Left cardiac atrium (tissue), 4 donors: ENCODE results near the gene FOXJ3. TPM values are rescaled to one million over a fixed set of nuclear protein-coding genes. Genes with fewer than 3 reads are reported as not detected.

Experiments
- ATAC-seq, 2 donors: fragments of 200-7000 bp; cut with Tn5 transposase; one replicate each; pipeline ENCODE4 v1.9.1; 2020; ENCODE audit warnings: mild to moderate bottlenecking in 2 of 2, moderate library complexity in 2 of 2
- DNase-seq: peaks from one replicate; pipeline ENCODE4 v3.0.0-alpha.2; 2020
- intact Hi-C, 2 donors: fragments of 100-400 bp; cut with DNase I; formaldehyde crosslinking; loops; one replicate each; pipeline versions ENCODE4 v1.14.1 to v1.15.1; 2022 to 2023
- total RNA-seq, 2 donors: library from RNA; stranded (reverse); fragmentation: NEBNext Ultra II Directional; extraction: Animal tissue kit (Norgen Biotek cat#: 25700); gene quantifications; one replicate each; pipeline ENCODE4 v1.2.1, GENCODE V29; 2021
- donor health status: DM: no; HTN: yes; CAD: no.
- donor health status: DM: no; HTN: yes; CAD: no; lungs with severe emphysema.
- donor health status: DM: yes; HTN: yes; CAD: no.
- donor health status: Dilated cardiomyopathy.

FOXJ3 gene
- total RNA-seq, 2 donors from 2014 or later = 34.3 to 43.0 TPM

DNA sequence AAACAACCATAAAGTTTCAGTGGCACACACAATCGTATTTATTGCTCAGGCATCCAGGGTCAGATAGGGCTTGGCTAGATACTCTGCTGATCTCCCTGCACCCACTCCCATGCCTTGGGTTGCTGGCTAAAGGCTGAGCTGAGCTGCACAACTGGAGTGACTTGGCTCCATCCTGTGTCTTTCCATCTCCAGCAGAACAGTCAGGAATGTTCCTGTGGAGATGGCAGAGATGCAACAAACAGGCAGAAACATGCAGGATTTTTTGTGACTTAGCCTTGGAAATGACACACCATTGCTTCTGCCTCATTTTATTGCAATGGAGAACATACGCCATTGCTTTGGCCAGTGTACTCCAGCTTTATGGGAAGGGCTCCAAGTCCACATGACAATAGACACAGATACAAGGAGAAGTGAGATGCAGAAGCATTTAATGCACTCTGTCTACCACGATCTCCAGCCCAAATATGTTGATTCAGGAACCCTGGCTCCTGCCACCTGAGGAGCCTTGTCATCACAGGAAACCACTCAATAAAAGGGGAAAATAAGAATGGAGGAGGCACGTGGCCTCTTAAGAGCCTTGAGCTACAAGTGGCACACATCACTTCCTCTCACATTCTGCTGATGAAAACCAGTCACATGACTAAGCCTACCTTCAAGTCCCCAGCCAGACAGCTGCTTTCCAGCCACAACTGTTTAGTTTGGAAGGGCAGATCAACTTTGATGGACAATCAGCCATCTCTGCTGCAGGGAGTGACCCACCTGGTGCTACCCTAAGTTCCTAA lies 191.9 kb downstream of the FOXJ3 start:
- ATAC-seq = no peak
- intact Hi-C loops = loop anchor here in 1 of 2 donors (10.0 kb wide), 1 partner anchor 602 kb away; the partner anchor contains the start of gene CLDN19
- no peak for DNase-seq

DNA sequence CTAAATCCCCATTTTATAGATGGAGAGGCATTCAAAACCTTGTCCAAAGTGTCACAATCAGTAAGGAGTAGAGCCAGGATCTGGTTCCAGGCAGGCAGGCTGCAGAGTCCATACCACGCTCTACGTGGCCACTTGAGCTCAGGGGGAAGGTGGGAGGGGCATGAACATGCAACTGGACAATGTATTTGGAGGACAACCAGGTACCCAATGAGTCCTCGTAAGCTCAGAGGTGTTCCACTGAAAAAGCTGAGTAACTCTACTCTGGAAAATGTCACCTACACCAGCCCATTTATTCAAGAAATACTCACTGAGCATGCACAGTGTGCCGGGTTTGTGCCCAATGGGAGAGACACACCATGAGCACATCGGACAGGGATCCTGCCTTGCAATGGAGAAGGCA lies 193.1 kb downstream of the FOXJ3 start:
- DNase-seq = no peak
- intact Hi-C loops = loop anchor here in 1 of 2 donors (10.0 kb wide), 1 partner anchor 603 kb away; the partner anchor contains the start of gene CLDN19
- no peak for ATAC-seq

DNA sequence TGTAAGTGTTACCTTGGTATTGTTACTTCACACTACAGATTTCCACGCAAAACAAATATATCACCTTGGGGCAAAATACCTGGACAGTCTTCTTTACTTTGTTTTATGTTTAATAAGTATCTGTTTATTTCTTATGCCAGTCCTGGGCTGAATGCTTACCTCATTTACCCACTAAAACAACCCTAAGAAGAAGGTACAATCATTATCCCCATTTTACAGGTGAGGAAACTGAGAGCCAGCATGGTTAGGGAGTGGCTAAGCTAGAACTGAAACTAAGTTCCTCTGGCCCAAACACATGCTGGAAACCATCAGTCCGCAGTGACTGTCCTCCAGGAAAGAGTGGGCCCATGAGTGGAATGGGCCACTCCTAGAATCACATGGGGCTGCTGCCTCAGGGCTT lies 194.8 kb downstream of the FOXJ3 start:
- no peak for ATAC-seq
- intact Hi-C loops = loop anchor here in 1 of 2 donors (10.0 kb wide), 1 partner anchor 605 kb away; the partner anchor contains the start of gene CLDN19
- DNase-seq = no peak

DNA sequence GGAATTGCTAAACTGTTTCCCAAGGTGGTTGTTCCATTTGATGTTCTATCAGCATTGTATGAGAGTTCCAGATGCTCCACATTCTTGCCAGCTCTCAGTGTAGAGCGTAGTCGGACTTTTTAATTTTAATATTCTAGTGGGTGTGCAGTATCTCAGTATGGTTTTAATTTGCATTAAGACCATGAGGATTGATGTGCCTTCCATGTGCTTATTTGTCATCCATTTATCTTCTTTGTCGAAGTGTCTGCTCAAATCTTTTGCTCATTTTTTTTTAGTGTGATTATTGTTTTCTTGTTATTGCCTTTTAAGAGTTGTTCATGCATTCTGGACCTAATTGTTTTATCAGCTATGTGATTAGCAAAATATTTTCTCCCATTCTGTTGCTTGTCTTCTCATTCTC lies 195.6 kb downstream of the FOXJ3 start:
- no peak for ATAC-seq
- intact Hi-C loops = no loop called here
- no peak for DNase-seq

DNA sequence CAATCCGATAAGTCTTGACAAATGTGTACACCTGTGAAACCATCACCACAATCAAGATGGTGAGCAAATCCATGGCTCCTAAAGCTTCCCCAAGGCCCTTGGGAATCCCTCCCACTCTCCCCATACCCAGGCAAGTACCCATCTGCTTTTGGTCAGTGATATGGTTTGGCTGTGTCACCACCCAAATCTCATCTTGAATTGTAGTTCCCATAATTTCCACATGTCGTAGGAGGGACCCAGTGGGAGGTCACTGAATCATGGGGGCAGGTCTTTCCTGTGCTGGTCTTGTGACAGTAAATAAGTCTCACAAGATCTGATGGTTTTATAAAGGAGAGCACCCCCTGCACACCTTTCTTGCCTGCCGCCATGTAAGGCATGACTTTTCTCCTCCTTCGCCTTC lies 196.4 kb downstream of the FOXJ3 start:
- DNase-seq (no peak), ATAC-seq (no peak)
- intact Hi-C loops = no loop called here

DNA sequence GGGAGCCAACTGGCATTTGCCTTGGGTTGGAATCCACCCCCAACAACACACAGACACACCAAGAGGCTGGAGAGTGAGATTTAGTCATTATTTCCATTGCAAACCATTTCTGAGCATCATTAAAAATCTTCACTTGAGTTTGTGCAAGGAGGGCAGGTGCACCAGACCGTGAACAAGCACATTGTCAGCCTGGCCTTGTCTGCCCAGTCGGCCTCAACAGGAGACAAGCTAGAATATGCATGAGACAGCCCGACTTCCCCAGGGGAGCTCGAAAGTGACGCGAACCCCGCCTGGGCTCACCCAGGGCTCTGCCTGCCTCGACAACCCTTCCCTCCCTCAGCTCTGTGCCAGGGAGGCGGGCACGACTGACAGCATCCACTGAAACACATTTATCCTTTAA lies 197.3 kb downstream of the FOXJ3 start:
- no peak for DNase-seq
- no peak for ATAC-seq
- intact Hi-C loops = no loop called here

GRCh38 chr1:42136466-42136865 lies 198.6 kb downstream of the FOXJ3 start:
- DNase-seq (no peak), ATAC-seq (no peak)
- intact Hi-C loops = no loop called here

- DNase-seq (no peak), ATAC-seq (peak in 1 of 2 donors; percentile 84)
- intact Hi-C loops = no loop called here
Measured at GRCh38 chr1:42135426-42135825, 199.6 kb downstream of the FOXJ3 start.

DNA sequence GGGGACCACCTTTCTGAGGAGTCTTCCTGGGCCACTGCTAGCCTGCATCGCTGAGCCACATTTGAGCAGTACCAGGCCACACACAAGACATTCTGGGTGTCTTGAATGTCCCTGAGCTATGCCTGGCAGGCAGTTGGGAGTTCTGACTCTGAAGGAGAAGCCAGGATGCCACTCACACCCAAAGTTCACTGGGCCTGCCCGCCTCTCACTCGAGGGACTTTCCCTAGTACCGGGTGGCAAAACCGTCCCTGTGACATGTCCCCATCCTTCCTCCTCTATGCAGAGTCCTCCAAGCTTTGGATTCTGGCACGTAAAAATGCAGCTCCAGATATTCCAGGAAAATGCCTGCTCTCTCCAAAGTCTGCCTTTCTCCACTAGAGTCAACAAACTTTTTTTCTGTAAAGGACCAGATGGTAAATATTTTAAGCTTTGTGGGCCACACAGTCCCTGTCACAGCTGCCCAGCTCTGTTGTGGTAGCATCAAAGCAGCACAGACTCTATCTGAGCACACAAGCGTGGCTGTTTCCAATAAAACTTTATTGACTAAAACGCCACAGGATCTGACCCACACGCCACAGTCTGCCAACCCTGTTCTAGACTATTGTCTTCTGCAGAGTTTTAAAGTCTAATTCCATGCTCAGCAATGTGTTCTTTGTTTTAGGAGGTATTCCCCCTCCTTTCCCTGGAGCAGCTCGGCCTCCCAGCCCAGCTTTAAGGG lies 201.1 kb downstream of the FOXJ3 start:
- intact Hi-C loops = no loop called here
- ATAC-seq (no peak), DNase-seq (no peak)

DNA sequence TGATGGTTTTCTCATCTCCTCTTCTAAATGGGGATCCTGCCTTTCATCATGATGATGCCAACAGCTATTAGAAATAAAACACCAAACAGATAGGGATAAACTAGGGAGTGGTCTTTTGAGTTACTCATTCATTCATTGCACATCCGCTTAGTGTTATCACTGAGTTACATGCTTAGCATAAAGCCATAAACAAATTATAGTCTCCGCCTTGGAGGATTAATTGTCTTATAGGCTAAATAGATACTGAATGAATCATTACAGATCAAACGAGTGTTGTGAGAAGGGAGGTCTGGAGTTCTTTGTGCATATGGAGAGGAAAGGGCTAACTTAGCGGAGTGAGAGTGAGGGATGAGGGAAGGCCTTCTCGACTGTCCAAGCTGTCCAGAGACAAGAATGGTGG lies 201.6 kb downstream of the FOXJ3 start:
- no peak for DNase-seq
- no peak for ATAC-seq
- intact Hi-C loops = no loop called here

DNA sequence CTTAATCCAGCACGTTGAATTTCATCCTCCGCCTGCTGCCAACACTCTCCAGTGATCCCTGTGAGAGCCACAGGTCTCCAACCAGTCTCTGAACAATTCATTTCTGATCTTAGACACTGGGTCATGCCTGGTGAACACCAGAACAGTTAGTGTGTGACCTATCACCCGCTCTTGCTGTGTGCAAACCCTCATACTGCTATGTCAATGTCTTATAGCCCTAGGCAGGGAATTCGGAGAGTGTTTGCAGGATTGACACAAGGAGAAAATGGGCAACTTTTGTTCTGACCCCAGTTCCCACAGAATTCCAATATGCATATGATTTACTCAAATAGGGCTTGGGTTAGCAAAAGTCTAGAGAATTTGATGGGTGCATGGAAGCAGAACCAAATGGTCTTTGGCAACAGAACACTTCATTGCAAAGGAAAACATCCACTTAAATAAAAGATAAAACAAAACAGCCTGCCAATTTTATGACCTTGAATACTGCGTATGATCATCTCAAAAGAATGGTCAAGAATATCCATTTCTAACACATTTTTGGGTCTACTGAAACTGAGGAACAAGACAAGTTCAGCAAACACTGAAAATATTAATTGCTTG lies 204.9 kb downstream of the FOXJ3 start:
- intact Hi-C loops = no loop called here
- ATAC-seq = no peak
- DNase-seq = no peak

- intact Hi-C loops = no loop called here
- ATAC-seq = no peak
- DNase-seq = no peak
Measured at GRCh38 chr1:42128964-42129363, 206.1 kb downstream of the FOXJ3 start.

DNA sequence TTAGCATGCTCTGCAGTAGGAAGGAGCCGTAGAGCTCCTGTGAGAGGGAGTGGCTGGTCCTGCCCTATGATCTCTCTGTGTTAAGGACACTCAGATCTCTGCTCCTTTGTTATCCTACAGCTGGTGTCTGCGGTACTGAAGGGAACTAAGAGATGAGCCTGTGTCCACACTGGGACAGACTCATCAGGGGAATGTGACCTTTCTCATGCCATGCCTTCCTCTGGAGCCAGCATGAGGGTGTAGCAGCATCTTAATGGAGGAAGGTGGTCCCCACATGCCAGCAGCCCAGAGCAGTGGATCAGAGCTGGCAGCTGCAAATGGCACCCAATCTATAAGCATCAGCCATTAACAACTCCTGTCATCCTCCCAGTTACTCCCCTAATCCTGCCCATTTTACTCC lies 206.5 kb downstream of the FOXJ3 start:
- ATAC-seq = no peak
- intact Hi-C loops = no loop called here
- DNase-seq = no peak

DNA sequence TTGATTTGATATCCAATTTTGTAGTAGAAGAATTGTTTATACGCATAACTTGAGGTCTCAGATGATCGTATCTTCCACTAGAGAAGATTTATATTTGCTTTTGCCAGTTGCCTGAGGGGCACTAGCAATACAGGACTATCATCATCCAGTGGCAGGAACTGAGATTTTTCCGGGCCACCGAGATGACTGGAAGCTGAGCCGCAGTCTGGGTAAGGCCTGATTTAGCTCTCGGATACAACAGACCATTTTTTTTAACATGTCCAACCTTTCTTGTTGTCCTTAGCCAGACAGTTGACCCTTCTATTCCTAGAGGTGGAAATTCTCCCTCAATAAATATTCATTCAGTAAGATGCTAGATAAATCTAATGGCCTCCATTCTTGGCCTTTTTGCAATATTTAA lies 207.3 kb downstream of the FOXJ3 start:
- ATAC-seq (no peak), DNase-seq (no peak)
- intact Hi-C loops = no loop called here

Other genes starting within 250 kb of the FOXJ3 start
- gene GUCA2B, start 181.8 kb downstream of the FOXJ3 start, total RNA-seq = not detected
- not detected for gene GUCA2A, start 170.5 kb downstream of the FOXJ3 start, total RNA-seq
- gene RIMKLA, start 45.6 kb upstream of the FOXJ3 start, total RNA-seq = 1 to 10 TPM; 6.3 to 7.9 TPM
- under 1 TPM; 0.31 to 0.65 TPM for gene ZMYND12, start 120.8 kb upstream of the FOXJ3 start, total RNA-seq
- gene PPCS, start 121.3 kb upstream of the FOXJ3 start, total RNA-seq = 10 to 100 TPM; 33.5 to 36.8 TPM
- 1 to 10 TPM; 1.4 to 2.3 TPM for gene CCDC30, start 128.1 kb upstream of the FOXJ3 start, total RNA-seq